ENCODE results near the gene IDS.
"Not testable (repeated sequence)": the region's sequence is repeated elsewhere in the genome, so short reads cannot be mapped to it uniquely, and the experiment has no call there.

IDS gene

DNA sequence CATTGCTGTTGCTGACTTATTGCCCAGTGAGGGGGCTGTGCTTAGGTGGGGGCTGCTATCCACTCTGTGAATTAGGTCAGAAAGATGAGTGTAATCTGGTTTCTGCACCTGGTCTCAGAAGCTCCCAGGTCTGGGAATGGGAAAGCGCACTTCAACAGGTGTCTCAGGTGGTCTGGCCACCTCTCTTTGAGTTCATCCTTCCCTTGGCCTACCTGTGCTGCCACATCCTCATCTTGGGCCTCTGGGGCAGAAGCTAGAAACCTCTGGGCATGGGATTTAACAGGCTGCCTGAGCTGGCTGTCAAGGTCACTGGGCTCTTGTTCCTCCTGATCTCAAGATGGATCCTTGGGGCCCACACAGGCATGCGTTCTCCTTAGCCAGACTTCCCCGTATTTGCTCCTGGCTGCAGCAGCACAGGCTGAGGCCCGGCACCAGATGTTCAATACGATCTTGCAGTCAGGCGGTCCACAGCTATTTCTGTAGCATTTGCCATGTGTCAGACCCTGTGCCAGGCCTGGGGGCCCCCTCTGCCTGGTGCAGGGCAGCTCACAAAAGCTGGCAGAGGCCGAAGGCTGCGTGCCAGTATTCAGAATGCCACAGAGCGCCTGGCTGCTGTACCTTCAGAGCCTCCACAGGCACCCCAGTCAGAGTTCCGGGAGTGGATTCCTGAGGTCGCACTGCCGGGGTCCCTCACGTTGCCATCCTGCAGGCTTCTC, 21.4 kb upstream of the IDS start:
- not testable (repeated sequence) for DNase-seq

DNA sequence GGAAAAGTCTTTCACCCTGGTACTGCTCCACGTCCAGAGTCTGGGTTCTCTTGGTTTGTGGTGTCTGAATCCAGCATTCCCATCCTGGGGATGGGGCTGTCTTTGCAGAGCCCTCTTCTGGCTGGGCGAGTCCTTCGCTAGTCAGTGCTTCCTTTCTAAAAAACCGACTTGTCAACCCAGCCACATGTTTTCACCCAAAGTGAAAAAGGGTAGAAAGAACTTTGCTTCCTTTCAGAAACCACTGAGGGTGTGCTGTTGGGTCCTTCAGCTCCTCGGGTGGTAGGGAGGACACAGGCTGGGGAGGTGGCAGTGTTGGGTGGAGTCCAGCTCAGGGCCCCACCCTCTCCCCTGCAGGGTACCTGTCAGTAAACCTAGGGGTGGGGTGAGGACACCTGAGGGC, 20.8 kb upstream of the IDS start:
- DNase-seq = not testable (repeated sequence)

DNA sequence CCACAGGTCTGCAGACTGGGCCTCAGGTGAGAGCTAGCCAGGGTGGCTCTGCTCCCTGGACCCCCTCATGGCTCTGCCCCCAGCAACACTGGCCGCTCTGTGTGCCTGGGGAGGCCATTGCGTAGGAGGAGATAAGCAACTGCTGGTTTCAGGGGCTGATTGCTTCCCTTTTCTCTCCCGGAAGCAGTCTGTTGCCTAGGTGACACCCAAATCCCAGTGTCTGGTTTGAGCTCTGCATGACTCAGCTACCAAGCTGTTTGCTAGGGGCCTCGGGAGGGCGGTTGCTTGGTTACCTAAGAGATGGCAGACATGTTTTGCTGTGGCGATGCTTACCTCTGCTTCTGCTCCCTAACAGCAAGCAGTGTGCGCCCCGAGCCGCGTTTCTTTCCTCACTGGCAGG, 20.3 kb upstream of the IDS start:
- DNase-seq = peak; percentile 75

DNA sequence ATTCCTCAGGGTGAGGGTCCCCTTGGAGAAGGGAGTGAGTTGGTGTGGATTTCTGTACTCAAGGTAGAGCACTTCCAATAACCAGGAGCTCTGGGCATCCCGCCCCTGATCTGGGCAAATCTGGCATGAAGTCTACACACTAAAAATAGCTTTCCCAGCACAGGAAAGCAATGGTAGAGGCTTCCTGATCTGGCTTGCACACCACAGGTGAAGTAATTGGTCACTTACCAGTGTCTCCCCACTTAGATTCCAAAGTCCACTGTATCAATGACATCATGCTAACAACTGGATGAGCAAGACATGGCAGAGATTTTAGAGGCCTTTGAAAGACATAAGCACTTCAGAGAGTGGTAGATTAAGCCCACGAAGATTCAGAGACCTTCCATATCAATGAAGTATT, 17.8 kb upstream of the IDS start:
- DNase-seq = no peak

DNA sequence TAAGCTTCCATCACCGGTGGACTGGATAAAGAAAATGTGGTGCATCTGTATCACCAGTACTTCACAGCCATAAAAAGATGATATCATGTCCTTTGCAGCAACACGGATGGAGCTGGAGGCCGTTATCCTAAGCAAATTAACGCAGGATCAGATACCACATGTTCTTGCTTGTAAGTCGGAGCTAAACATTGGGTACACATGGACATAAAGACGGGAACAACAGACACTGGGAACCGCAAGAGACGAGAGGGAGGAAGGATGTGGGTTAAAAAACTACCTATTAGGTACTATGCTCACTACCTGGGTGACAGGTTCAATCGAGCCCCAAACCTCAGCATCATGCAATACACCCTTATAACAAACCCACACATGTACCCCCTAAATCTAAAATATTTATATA, 16.3 kb upstream of the IDS start:
- DNase-seq = no peak

DNA sequence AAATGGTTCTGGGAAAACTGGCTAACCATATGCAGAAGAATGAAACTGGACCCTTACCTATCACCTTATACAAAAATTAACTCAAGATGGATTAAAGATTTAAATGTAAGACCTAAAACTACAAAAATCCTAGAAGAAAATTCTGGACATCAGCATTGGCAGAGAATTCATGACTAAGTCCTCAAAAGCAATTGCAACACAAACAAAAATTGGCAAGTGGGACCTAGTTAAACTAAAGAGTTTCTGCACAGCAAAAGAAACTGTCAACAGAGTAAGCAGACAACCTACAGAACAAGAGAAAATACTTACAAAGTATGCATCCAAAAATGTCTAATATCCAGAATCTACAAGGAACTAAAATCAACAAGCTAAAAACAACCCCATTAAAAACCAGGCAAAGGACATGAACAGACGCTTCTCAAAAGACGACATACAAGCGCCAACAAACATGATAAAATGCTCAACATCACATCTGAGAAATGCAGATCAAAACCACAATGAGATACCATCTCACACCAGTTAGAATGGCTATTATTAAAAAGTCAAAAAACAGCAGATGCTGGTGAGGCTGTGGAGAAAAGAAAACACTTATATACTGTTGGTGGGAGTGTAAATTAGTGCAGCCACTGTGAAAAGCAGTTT, 15.7 kb upstream of the IDS start:
- DNase-seq = not testable (repeated sequence)

DNA sequence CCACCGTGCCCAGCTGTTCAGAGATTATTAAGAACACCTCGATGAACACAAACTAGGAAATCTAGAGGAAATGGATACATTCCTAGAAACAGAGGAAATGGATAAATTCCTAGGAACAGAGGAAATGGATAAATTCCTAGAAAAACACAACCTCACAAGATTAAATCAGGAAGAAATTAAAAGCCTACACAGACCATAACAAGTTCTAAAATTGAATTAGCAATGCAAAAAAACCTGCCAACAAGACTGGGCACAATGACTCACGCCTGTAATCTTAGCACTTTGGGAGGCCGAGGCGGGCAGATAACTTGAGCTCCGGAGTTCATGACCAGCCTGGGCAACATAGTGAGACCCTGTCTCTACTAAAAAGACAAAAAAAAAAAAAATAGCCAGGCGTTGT, 13.1 kb upstream of the IDS start:
- DNase-seq = no peak

DNA sequence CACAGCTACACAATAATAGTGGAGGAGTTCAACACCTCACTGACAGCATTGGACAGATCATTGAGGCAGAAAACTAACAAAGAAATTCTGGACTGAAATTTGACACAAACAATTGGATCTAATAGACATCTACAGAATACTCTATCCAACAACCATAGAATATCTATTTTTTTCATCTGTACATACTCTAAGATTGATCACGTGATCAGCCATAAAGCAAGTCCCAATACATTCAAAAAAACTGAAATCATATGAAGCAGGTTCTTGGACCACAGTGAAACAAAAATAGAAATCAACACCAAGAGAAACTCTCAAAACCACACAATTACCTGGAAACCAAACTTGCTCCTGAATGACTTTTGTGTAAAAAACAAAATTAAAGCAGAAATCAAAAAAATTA, 12.2 kb upstream of the IDS start:
- no peak for DNase-seq

DNA sequence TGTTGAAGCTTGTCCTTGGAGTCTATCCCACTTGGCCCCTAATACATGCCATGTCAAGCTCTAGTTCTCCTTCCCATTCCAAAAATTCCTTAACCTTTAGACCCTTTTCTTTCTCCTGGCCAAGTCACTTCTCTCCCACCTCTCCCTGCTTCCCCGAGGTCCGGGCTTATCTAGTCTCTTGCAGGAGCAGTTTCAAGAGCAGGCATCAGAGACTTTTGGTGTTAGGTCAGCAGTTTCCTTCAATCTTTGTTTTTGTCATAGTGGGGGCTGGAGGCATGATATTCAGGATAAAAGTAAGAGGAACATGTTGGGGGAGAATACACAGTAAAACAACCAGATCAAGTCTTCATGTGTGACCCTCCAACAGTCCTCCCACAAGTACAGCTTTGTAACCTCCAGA, 11.5 kb upstream of the IDS start:
- no peak for DNase-seq

DNA sequence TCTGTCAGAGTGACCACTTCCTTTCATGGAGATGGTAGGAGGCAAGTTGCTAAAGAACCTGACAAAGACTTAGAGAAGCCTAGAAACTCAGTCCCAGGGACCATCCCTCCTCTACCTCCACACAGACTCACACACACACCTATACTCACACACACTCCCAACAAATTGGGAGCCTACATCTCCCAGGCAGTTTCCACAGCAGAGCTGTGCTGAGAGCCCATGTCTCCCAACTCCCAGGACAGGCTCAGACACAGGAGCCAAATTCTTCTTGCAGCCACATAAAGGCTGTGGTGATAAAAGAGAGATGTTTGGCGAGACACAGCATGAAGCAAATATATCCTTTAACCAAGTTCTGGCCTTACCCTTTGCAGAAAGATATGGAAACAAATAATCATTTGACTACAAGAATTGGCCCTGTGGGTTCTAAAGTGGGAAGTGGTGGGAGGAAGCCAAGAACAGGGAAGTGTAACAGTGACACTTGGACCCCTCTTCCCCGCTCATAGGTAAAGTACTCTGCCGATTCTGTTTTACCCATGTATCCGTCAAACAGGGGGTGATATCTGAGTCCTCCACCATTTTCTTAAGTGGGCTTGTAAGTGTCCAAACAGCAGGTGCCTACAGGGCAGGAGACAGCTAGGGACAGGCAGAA, 11.0 kb upstream of the IDS start:
- no peak for DNase-seq

DNA sequence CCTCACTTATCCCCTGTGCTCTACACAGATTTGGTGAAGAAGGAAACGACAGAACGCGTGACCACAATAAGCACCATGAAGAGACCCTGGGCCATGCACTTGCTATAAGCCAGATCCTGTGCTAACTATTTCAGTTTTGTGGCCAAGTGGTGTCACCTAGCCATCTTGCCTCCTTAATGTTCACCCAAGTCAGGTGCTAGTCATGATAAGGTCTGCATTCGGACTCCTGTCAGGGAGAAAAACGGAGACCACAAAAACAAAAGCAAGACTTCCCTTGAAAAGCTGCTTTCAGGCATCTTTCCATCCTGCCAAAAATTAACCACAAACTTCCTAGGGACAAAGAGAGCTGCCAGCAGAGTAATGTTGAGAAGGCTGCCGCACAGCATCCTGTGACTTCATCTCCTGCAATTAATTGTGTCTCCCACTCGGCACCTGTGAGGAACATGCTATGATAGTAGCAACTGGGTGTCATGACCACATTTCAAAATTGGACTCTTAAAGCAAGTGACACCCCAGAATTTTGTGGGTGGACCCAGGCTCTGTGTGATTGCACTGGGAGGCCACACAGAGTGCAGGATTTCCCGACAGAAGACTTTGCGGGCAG, 8.8 kb upstream of the IDS start:
- DNase-seq = no peak

DNA sequence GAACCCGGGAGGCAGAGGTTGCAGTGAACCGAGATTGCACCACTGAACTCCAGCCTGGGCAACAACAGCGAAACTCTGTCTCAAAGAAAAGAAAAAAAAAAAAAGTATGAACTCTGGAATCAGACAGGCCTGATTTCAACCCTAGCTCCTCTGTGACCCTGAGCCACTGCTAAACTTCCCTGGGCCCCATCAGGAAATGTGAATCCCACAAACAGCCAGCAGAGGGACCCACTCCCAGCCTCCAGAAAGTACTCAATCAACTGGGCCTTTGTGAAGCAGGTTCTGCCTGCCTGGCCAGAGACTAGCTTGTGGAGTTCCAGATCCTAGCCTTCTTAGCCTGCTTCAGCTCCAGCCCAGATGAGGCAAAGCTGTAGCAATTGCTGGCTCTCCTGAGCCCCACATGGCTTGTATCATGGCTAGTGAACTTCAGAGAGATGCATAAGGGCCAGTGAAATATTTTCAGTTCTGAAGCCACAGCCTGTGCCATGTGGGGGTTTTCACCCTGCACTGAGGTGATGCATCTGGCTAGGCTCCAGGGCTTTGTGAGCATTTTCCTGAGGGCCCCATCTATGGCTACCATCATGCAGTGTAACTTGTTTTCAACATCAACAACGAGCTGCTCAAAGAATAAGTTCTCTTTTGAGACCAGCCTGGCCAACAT, 7.2 kb upstream of the IDS start:
- peak; percentile 44 for DNase-seq

DNA sequence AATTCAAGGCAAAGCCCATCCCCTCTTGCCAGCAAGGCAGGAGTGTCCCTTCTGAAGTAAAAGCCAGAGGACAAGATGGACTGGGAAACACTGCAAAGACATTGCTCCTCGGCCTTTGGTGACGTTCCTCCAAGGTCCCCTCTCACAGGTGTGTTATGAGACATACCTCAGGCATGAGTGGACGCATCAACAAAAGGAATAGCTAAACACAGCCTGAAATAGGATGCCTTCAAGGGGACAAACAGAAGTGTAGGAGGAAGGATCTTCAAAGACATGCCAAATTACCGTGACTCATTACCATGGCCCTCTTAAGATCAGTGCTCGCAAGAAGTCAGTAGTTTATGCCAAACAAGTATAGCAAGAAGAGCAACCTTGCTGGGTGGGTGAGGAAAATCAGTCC, 6.0 kb upstream of the IDS start:
- DNase-seq = no peak

DNA sequence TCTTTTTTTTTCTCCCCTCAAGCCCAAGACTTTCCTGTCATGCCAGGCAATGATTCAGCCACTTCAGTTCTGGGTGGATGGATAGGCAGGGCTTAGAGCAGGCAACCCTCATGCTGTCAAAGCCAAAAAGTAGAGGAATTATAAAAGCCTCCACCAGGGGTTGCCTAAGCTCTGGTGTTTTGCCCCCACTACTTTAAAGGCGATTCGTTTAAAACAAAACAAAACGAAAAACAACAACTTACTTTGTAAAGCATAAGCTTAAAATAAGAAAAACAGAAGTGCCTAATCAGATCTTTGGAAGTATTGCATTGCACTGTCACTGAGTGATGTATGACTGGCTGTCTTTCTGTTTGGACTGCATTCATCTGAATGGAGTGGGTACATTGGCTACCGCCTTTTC, 5.3 kb upstream of the IDS start:
- no peak for DNase-seq

DNA sequence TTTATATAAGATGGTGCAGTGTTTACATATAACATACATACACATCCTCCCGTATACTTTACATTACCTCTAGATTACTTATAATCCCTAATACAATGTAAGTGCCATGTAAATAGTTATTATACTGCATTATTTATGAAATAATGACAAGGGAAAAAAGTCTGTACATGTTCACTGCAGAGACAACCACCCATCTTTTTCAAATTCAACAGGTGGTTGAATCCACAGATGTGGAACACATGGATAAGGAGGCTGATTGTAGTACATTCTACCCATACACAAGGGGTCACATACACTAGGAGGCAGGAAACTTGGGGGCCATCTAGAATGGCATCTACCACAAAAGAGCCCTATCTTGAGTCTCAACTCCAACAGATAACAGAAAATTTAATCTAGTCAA, 3.4 kb upstream of the IDS start:
- no peak for DNase-seq

DNA sequence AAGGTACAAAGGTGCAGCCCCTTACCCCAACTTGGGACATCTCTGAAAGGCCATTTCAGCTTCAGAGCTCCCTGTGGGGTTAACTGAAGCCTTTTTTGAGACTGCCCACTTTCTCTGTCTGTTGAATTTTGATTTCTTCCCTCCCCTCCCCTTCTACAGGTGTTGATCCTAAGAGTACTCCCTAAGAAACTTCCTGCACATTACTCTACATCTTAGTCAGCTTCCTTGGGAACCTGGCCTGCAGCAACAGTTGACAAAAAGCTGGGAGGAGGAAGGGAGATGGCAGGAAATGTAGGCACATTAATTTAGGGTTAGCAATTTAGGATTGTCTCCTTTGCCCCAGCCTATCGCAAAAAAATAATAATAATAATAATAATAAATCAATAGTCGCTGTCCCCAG, 1.2 kb upstream of the IDS start:
- no peak for DNase-seq

DNA sequence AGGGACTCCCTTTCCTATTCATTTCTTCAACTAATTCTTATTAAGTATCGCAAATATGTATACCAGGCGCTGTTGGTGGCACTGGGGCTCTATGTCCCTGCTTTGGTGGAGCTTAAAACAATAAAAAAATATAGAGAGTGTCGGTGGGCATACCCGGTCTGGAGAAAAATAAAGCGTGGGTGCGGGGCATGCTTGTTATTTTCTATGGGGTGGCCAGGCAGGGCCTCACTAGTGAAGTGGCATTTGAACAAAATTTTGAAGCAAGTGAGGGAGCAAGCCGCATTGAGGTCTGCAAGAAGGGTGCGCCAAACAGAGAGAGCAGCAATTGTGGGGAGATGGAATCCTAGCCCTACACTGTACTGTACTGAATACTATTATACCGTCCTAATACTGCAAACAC, 565 bp upstream of the IDS start:
- no peak for DNase-seq

DNA sequence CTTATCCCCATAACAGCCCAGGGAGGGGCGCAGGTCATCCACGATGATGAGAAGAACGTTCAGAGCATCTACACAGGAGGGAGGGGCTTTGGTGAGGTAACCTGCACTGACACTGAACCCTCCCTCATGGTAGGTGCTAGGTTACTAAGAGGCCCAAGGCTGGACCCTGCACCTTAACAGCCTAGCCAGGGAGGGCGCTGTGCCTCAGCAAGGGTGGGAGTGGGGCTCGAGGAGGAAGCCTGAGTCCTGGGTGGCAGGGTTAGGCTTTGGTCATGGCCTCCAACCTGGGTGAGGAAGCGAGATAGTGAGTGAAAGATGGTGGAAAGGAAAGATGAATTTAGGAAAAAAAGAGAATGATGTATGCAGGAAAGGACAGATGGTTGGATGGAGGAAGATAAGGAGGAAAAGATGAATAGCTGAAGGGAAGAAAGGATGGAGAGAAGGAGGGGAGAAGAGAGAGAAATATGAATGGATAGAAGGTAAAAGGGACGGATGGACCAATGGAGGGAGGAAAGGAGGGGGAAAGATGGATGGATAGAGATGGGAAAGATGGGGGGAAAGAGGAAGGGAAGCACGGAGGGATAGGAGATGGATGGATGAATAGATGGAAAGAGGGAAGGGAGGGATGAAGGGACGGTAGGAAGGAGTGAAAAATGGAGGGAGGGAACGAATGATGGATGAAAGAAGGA, 736 bp downstream of the IDS start:
- peak; percentile 82 for DNase-seq

DNA sequence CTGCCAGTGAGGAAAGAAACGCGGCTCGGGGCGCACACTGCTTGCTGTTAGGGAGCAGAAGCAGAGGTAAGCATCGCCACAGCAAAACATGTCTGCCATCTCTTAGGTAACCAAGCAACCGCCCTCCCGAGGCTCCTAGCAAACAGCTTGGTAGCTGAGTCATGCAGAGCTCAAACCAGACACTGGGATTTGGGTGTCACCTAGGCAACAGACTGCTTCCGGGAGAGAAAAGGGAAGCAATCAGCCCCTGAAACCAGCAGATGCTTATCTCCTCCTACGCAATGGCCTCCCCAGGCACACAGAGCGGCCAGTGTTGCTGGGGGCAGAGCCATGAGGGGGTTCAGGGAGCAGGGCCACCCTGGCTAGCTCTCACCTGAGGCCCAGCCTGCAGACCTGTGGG, 1.7 kb downstream of the IDS start:
- peak; percentile 65 for DNase-seq

DNA sequence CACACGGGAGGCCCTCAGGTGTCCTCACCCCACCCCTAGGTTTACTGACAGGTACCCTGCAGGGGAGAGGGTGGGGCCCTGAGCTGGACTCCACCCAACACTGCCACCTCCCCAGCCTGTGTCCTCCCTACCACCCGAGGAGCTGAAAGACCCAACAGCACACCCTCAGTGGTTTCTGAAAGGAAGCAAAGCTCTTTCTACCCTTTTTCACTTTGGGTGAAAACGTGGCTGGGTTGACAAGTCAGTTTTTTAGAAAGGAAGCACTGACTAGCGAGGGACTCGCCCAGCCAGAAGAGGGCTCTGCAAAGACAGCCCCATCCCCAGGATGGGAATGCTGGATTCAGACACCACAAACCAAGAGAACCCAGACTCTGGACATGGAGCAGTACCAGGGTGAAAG, 2.2 kb downstream of the IDS start:
- not testable (repeated sequence) for DNase-seq

DNA sequence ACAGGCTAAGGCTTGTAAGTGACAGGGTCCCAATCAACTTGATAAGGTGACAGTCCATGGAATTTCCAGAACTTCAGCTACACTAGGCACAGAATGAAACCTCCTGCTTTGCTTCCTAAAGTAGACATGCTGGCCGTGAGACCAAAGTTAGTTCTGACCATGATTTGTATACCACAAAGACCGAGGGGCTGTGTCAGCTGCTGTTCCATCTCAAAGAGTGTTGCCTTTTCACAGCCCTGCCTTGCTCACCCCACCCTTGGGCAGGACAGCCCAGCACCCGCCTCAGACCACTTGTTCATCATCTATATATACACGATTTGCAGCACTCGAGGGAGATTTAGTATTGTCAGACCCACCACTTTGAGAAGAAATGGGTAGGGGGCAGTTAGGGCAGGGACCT, 5.3 kb downstream of the IDS start:
- DNase-seq = no peak

DNA sequence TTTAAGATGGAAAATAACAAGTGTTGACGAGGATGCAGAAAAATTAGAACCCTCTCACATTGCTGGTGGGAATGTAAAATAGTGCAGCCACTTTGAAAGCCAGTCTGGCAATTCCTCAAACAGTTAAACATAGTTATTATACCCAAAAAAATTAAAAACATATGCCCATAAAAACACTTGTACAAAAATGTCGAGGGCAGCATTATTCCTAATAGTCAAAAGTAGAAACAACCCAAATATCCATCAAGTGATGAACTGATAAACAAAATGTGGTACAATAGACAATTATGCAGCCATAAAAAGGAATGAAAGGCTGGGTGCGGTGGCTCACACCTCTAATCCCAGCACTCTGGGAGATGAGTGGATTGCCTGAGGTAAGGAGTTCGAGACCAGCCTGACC, 6.3 kb downstream of the IDS start:
- DNase-seq = no peak

DNA sequence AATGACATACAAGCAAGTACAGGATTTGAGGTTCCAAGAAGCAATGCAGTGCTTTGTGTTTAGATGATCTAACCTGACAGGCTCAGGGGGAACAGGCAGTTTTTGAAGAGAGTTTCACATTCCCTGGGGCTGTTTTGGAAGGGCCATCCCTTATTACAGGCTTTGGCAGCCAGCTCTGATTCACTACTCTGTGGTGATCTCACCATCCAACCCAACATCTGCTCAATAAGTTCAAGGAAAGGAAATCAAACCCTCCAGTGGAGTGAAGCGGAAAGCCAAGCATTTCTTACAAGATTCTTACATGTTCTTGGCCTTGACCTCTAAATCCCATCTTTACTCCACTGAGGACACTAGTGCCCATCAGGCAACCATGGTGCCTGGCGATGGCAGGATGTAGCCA, 7.5 kb downstream of the IDS start:
- DNase-seq = no peak

Data from stimulated activated CD4-positive, alpha-beta T cell treated with anti-CD3 and anti-CD28 coated beads, Interleukin-1b, Interleukin-23, amount 100 ng/mL, for 48 hours (primary cell).